T47D (cell line): Measurements from ENCODE around the gene LY6G6C.
A peak's percentile ranks its signal among the peaks of the same experiment; 100 is the strongest.

Experiments
- DNase-seq, 2 experiments: peaks; one replicate each; pipeline versions ENCODE4 v3.0.0 to v3.0.0-alpha.2; 2011 to 2012; ENCODE audit warnings: low read depth in 1 of 2, low spot score in 1 of 2
- JUND ChIP-seq: IDR thresholded peaks from 2 replicates; pipeline ENCODE4 v1.6.1; 2012; ENCODE audit warnings: low read depth
- in situ Hi-C: cut with HindIII; loops from 2 replicates; pipeline ENCODE4 v1.10.0; 2016; ENCODE audit warnings: low sequenced_read_pairs, low pct_unique_long_range_greater_than_20kb

Gene LY6G6C

DNA sequence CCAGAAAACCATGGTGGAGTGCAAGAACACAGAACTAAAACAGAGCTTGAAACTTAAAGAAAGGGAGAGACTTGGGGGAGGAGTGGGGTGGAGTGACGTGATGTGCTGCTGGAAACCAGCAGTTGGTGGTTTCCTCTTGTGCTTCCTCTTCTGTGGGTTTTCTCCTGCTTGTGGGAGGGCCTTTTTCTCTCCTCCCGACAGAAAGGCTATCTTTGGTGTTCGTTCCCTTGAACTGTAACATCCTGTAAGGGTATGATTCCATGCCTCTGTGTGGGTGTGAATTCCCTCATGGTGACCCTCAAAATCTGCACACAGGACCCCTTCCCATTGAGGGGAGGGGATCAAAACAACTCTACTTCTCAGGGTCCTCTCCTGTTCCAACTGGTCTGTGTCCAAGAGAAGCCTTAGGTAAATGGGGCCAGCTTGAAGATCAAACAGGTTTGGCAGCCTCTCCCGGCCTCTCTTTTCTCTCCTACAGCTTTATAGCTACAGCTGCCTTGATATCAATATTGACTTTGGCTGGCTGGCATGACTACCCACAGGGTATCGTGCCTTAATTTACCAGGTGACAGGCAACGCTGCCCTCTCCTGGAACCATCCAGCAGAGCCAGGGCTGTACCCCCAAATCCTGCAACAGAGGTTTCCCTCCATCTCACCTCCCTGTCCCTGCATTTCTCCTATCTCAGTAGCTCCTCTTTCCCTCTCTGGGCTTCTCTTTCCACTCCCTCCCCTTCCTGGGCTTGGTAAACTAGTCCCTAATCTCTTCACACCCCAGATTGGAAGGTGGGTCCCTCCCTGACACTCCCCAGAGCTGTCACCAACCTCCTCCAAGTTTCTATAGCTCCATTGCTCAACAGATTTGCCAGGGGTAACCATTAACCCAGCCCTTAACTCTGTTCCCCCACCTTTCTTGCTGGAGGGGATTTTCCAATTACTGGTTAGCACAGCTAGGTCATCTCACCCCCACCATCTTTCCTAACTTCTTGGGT is 16.7 kb upstream of the LY6G6C start:
- no peak for TF ChIP-seq JUND
- peak in 1 of 2 experiments; percentile 76 for DNase-seq
- in situ Hi-C loops, result no loop called here

DNA sequence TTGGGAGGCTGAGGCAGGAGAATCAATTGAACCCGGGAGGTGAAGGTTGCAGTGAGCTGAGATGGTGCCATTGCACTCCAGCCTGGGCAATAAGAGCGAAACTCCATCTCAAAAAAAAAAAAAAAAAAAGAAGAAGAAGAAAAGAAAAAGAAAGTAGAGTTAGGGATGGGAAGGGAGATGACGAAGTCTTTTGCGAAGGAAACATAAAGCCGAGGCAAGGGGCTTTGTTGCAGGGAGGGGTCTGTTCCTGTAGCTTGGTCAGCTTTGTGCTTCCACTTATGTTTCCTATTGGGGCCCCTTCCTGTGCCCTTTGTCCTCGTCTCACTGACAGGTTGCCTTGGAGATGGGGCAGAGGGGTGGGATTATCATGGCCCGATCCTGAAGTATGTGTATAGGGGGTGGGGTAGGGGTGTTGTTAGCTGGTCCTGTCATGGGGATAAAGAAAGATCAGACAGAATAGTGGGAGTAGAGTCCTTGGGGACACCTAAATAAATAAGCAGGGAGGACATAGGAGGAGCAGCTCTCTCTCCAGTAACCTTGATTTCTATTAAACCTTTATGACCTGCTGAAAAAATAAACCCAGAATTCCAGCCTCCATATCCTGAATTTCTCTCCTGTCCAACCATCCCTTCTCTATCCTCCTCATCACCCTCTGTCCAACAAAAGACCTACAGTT is 15.9 kb upstream of the LY6G6C start:
- DNase-seq, result no peak
- in situ Hi-C loops, result no loop called here

DNA sequence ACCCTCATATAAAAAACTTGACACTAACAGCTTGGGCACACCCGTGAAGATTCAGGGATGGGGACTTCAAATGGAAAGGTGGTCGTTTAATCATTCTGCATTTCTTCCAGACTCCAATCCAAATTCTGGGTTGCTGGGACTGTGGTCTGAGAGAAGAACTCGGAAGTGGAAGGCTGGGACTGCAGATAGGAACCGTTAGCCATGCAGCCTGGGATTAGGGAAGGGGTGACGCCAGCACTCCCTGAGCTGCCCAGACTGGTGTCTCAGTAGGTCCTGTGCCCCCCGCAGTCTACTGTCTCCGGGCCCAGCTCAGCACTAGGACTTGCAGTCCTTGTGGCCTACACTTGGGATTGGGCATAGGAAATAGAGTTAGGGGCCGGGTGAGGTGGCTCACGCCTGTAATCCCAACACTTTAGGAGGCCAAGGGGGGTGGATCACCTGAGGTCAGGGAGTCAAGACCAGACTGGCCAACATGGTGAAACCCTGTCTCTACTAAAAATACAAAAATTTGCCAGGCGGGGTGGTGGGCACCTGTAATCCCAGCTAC is 15.3 kb upstream of the LY6G6C start:
- in situ Hi-C loops, result no loop called here
- no peak for DNase-seq
- TF ChIP-seq JUND, result no peak

More for the DNA sequence above, 15.9 kb upstream of the LY6G6C start:
- no peak for TF ChIP-seq JUND

DNA sequence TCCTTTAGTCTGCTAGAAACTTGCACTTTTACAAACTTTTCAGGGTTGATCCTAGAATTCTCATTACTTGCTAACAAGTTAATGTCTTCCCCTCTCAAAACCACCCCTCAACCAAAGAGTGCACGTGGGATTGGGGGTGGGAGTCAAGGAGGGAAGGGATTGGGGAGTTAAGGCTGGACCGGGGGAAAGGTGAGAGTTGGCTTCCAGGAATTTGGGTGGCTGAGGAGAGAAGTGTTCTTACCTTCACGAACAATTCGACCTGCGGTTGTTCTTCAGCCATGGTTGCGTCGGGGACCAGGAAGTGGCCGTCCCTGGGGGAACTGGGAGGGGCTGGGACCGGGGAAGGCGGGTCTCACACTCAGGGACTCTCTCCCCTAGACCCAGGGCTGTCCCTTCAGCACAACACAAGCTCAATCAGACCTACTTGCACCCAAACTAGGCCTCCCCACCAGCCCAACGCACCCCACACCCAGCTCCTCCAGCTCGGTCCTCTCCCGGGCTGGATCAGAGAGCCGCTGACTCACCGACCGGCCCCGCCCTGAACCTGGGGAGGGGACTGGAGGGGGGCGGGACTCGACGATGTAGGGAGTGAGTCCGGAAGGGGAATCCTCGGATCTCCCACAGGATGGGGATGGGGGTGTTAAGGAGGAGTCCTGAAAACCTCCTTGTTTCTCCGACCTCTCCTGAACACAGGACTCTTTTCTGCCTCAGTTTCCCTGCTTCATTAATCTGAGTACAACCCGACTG is 14.6 kb upstream of the LY6G6C start, which contains the start of gene CLIC1:
Gene CLIC1, minus strand, starts transcription at position 510 of the 747 bp plus-strand sequence. Its CDS starts 230 bp downstream, at position 280.
- in situ Hi-C loops, result no loop called here
- DNase-seq, result peak; percentile 76 to 79

DNA sequence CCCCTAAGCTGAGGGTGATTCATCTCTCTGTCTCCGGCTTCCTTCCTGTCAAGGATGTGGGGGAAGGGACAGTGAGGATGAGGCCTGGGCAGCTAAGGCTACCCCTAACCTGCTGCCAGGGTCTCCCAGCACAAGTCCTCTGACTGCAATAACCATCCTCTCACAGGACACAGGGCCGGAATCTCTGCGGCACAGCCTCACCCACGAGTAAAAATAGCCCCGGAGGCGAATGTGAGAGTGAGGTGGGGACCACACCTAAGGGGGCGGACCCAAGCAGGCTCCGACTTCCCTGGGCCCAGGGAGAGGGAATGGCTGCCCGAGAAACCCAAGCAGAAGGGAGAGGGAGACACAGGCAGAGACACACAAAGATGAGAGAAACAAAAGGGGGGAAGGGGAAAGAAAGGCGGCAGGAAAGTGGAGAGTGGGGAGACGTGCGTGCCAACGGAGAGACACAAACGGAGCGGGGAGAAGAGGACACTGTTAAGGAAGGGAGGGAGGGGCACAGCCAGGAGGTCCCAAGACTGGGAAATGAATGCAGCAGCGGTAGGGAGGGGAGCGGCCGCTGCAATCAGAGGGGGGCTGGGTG is 13.4 kb upstream of the LY6G6C start:
- TF ChIP-seq JUND, result no peak
- in situ Hi-C loops, result no loop called here
- DNase-seq, result peak in 1 of 2 experiments; percentile 40

More for the DNA sequence above, 14.6 kb upstream of the LY6G6C start, which contains the start of gene CLIC1:
- TF ChIP-seq JUND, result no peak

DNA sequence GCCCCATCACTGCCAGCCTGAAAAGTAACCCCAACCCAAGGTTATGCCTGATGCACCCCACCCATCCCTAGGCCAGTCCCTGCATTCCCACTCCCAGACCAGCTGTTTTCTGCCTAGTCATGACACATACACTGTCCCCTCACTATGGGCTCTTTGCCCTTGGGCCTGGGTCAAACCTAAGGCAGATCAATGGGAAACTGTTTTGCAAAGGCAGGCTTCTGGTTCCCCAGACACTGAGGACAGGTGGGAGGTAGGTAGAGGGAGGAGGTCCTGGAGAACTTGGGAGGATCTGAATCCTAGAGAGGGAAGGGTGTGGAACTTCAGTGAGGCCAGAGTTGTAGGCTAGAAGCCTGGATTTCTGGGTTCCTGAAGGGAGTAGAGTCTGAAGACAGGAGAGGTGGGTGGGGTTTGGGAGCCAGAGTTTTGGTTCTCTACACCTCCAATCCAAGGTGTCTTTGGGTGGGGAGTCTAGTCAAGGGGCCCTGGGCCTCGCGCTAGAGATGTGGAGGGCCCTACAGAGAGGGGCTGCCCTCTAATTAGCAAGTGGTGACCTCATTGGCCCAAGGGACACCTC is 12.8 kb upstream of the LY6G6C start:
- DNase-seq, result no peak
- in situ Hi-C loops, result no loop called here
- no peak for TF ChIP-seq JUND

DNA sequence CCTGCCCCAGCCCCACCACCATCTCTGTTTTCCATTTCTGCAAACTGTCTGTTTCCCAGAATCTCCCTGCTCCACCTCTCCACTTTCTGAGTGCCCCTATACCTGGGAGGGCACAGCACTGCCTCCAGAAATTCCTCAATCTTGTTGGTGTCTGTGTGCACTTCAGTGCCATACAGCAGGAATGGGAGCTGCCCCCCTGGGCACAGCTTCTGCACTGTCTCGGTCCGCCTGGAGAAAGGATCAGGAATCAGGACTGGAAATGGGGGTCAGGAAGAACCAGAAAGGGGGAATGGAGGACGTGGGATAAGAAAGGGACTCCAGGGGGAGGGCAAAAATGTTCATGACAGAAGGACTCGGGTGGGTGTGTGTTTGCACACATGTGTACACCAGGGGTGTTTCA is 12.2 kb upstream of the LY6G6C start:
- DNase-seq, result no peak
- no peak for TF ChIP-seq JUND
- in situ Hi-C loops, result no loop called here

DNA sequence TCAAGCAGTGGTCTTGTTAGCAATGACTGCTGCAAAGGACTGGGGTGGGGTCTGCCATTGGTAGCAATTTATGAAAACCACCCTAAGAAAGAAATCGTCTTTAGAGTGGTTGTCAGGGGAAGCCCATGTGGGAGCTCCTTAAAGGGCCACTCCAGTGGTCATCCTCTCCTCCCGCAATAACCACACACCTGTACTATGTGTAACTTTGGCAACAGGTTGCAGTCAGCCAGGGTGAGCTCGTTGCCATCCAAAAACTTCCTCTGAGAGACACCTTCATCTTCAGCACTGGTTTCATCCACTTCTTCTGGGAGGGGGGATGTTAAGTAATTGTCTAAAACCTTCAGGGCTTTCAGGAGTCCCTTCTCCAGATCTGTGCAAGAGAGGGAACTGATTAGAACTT is 10.5 kb upstream of the LY6G6C start:
- no peak for TF ChIP-seq JUND
- in situ Hi-C loops, result no loop called here
- DNase-seq, result no peak

DNA sequence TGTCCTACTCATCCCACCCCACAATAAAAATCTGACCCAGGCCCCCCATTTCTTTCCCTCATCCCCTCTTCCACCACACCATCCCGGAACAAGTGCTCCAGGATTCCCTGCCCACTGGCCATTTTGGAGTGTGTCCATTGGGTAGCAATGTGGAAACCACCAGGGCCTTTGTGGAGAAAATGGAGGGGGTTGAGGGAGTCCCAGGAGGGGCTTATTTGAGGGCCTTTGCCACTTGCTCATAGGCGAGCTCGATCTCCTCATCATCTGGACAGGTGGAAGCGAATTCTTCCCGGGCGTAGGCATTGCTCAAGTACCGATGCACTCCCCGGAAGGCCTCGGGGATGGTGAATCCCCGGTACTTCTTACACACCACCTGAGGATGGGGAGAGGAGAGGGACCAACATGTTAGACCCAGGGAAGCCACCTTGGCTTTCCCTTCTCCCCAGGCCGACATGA is 9.1 kb upstream of the LY6G6C start:
- in situ Hi-C loops, result no loop called here
- TF ChIP-seq JUND, result no peak
- DNase-seq, result no peak

DNA sequence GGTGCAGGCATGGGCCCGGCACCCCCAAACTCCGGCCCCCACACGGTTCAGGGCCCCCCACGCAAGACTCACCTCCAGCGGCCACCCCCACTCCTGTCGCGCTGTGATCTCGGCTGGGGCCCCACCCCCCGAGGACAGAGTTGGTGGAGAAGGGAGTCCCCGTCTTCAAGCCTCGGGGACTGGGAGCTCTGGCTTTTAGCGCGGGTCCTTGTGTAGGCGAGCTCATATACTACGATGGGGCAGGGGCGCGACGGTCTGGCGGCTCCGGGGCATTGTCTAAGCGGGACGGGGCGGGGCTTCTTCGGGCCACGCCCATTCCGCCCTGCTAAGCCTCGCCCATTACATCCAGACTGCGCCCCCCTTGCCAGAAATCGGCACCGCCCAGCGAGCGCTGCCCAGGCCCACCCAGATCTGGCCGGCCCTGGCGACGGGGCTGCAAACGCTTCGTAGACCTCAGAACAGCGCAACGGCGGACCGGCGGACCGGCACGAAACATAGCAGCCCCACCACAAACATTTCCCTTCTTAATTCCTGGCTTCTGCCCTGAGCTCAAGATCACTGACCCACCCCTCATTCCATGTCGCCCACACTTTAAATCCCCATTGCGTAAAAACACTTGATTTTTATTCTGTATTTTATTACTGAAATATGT is 8.6 kb upstream of the LY6G6C start:
- TF ChIP-seq JUND, result no peak
- in situ Hi-C loops, result no loop called here
- peak; percentile 53 to 73 for DNase-seq

DNA sequence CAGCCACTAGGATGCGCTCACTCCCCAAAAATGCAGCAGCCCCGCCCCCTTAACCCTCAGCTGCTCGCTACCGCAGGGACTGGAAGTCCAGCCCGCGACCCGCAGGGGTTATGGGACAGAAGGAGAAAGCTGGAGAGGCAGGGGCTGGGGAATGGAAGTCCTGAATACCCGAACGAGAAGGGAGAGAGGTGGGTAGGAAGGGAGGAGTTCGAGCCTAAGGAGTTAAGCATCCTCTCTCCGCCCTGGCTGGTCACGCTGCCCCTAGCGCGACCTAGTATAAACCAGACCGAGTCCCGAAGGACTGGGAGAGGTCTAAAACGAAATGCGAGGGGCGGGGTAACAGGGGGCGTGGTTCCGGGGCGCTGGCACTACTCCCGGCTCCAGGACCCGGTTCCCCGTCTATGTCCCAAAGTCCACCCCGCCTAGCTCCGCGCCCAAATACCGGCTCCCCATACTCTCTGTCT is 8.0 kb upstream of the LY6G6C start:
- in situ Hi-C loops, result no loop called here
- DNase-seq, result peak; percentile 90 to 94
- no peak for TF ChIP-seq JUND
